ENCODE results near the gene ZGRF1. TPM values are rescaled to one million over a fixed set of nuclear protein-coding genes. Genes with fewer than 3 reads are reported as not detected.

The ZGRF1 gene
- total and polyA plus RNA-seq, 2 donors (not counting 1 experiment from before 2014, with no cell fraction given) = 4.6 to 13.0 TPM

- H3K4me1 Mint-ChIP-seq = no peaks in the 10 kb centered on the region
- POLR2A ChIA-PET = no interaction called here
Measured at GRCh38 chr4:112585977-112586736, 50.6 kb downstream of the ZGRF1 start.

More at GRCh38 chr4:112585977-112586736, 50.6 kb downstream of the ZGRF1 start:
- intact Hi-C loops (cut with micrococcal nuclease) = no loop called here
- Mint-ChIP-seq H3K9me3 (ENCODE audit: insufficient read depth) (no peaks in the 10 kb centered on the region), H3K27ac (no peak overlapping the region), H3K4me3 (no peak overlapping the region), H3K27me3 (no peaks in the 10 kb centered on the region)
- Histone ChIP-seq H3K79me2 (ENCODE audit: control insufficient read depth, insufficient read depth, low read length) (no peaks in the 10 kb centered on the region), H3K4me3 (ENCODE audit: control extremely low read depth in 1 of 5, extremely low read depth in 1 of 5, insufficient read depth in 1 of 5, low read depth in 2 of 5, low read length in 4 of 5) (no peak overlapping the region), H3K9ac (ENCODE audit: low read length) (no peak overlapping the region), H2AFZ (ENCODE audit: insufficient read depth, low read depth, low read length, poor library complexity, severe bottlenecking) (no peak overlapping the region), H3K9me3 (ENCODE audit: control extremely low read depth in 1 of 3, control insufficient read depth in 2 of 3, insufficient read depth in 1 of 3, low read length in 2 of 3) (no peaks in the 10 kb centered on the region), H3K4me2 (replicated peaks; ENCODE audit: low read depth, low read length, poor library complexity, severe bottlenecking) (no peak overlapping the region), H4K20me1 (ENCODE audit: control insufficient read depth, insufficient read depth, low read length, poor library complexity, severe bottlenecking) (no peaks in the 10 kb centered on the region), H3K27ac (ENCODE audit: low read length in 2 of 2) (no peak overlapping the region), H3K27me3 (replicated peaks in 1 of 4; ENCODE audit: control extremely low read depth in 1 of 4, control insufficient read depth in 3 of 4, insufficient read depth in 4 of 4, low read length in 3 of 4) (no peaks in the 10 kb centered on the region), H3K4me1 (ENCODE audit: control insufficient read depth in 2 of 2, insufficient read depth in 2 of 2, low read length in 2 of 2) (no peaks in the 10 kb centered on the region), H3K36me3 (replicated peaks in 1 of 2; ENCODE audit: control extremely low read depth in 1 of 2, control insufficient read depth in 1 of 2, extremely low read depth in 1 of 2, insufficient read depth in 2 of 2, low read length in 1 of 2) (peaks cover 0 to 2% of the 10 kb centered on the region in 2 experiments)
- DNase-seq (no peak), ATAC-seq (ENCODE audit: low read depth) (no peak)
- CTCF ChIA-PET = interaction anchor here (1.7 kb wide), 1 partner anchor 18 kb away, joined by 4 read pairs; no protein-coding TSS in a partner anchor
- TF ChIP-seq CTCF (IDR thresholded peaks at IDR 0.05) = no peak
- TF ChIP-seq EZH2 (IDR thresholded peaks at IDR 0.05; ENCODE audit: borderline replicate concordance, insufficient read depth, low read depth, low read length, poor library complexity, severe bottlenecking) = no peak
- no CpG with 5 or more reads among the region's 2 CpGs for WGBS (ENCODE audit: insufficient coverage)

Data from B cell (primary cell).